HG03565 (cell line): ENCODE data around the gene SUCLG2.

Source experiments
- ATAC-seq: cut with Tn5 transposase; IDR thresholded peaks from one replicate; pipeline ENCODE4 v1.9.1; 2021; ENCODE audit warnings: mild to moderate bottlenecking, moderate library complexity; ENCODE audit not compliant: unreplicated experiment

The SUCLG2 gene

DNA sequence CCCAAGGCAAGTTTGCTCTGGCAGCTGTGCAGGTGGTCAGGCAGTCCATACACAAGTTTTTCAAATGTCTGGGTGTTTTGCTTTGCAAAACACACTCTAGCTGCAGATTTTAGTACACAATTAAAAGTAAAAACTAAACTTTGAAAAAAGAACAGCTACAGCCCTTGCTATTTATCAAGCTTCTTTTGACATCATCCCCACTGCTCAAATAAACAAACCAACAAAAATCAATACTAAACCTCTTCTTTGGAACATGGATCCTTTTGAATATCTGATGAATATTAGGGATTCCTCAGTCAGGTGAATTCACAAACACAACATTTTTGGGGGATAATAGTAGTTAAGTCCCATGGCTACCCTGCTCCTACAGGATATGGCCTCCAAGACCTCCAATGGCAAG is 249.2 kb downstream of the SUCLG2 start:
- no peak for ATAC-seq

DNA sequence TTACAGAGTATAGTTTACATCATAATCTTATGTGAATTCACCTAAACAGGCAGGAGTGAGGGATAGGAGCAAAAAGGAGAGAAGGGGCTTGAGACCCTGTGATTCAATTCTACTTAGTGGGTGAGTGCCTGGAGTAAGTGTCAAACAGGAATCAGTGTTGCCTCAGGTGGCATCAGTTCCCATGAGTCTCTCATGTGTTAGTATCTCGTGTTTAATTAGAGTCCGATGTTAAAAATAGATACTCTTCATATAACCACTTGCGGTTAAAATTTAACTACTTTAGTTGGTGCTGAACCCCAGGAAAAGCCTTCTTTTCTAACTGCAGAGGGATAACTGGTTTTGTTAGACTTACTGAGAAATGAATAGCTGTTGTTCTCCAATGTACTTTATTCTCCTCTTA is 251.5 kb downstream of the SUCLG2 start:
- no peak for ATAC-seq

DNA sequence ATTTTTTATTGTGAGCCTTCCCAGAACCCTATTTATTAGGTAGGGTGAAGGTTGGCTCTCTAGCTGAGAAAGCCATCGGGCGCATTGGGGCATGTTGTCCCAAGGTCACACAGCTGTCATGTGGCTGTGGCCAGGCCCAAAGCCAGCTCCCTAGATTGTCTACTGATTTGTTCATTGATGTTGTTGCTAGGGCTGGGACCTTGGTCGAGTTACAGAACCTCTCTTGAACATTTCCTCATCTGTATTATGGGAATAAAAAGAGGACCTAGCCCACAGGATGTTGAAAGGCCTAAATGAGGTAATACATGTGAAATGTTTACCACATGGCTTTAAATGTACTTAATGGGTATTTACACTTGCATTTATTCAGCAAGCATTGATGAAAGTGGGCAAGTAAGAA is 252.5 kb downstream of the SUCLG2 start:
- no peak for ATAC-seq

DNA sequence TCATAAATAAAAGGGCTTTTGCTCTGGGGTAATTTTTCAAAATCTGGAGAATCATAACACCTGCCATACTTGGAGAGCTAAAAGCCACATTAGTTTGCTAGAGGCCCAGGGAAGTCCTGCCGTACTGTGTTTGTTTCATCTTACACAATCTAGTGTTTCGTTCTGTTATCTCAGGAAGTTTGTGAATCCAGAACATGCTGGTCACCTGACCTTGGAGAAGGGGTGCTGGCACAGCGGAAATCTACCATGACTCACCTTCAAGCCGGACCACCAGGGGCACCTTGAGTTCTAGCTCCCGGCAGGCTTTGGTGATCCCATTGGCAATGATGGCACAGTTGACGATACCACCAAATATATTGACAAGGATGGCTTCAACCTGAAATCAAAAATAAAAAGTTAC is 253.9 kb downstream of the SUCLG2 start:
- ATAC-seq: no peak

DNA sequence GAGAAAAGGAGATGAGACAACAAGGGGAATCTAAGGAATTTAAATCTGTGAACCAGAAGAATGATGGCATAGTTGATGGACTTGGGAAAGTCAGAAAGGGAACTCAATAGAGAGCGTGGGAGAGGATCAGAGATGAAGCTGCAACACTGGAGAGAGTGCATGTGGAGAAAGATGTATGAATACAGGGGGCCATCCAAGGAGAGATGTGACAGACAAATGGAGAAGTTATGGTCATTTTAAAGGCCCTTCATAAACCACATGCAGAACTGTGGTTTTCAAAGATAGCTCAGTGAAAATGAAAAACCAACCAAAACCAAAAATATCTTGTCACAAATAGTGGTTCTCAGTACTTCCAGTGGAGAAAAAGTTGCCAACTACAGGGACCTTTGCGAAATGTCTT is 265.2 kb downstream of the SUCLG2 start:
- peak; percentile 90 for ATAC-seq

DNA sequence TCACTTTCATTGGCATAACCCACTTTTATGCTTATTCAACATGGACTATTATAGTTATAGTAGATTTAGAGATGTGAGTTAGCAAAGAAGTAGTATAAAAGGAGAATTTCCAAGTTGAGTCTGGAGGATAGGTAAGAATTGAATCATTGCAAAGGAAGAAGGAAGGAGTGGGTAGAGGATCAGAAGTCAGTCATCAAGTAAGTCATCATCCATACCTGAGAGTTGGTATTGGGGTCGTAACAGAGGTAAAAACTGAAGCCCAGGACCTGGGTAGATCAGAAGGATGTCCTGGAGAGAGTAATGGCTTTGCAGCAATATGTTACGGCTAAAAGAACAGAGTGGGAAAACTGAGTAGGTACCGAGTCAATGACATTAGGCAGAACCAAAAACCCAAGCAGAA is 265.7 kb downstream of the SUCLG2 start:
- ATAC-seq: no peak

DNA sequence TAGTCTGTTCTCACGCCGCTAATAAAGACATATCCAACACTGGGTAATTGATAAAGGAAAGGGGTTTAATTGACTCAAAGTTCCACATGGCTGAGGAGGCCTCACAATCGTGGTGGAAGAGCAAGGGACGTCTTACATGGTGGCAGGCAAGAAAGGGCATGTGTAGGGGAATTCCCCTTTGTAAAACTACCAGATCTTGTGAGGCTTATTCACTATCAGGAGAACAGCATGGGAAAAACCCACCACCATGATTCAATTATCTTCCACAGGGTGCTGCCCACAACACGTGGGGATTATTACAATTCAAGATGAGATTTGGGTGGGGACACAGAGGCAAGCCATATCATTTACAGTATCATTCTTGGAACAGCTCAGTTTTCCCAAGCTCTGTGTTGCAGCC is 268.0 kb downstream of the SUCLG2 start:
- no peak for ATAC-seq

DNA sequence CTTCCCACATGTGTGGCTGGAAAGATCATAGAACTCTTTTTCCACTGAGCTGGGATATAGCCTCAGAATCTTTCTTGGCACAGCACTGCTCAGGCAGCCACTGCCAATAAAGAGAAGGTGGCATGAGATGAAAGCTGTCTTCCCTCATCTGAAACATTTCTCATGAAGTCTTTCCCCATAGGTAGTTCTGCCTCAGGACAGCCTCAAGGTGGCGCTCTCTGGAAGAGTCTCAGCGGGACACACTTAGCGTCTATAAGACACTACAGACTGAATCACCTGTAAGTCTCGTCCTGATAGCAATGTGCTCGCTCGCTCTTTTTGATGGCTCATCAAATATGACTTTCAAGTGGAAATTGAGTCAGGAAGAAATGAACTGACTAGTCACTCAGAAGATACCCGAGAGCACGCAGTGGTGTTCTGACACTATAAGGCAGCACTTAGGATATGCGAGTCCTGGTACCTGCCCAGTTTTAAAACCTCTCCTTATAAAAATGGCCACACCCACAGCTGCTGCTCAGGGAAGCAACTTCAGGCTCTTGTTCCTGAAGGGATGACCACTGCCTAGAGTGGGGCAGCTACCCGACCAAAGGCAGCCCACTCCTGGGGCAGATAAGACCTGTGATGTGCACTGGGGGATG is 269.5 kb downstream of the SUCLG2 start:
- no peak for ATAC-seq

DNA sequence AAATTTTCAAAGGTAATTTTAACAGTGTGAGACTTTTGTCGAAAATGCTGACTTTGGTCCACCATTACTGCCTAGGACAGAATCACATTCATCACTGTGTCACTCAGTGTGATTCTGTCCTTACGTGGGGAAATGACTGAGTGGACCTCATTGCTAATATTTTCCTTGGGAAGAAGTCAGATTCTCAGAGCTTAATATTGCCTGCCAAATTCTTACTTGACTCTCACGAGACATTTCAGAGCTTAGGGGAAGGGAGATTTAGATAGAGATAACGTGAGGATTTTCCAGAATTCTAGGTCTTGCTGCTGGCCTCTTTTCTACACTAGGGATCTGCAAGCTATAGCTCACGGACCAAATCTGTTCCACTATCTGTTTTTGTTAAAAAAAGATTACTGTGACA is 270.4 kb downstream of the SUCLG2 start:
- no peak for ATAC-seq

DNA sequence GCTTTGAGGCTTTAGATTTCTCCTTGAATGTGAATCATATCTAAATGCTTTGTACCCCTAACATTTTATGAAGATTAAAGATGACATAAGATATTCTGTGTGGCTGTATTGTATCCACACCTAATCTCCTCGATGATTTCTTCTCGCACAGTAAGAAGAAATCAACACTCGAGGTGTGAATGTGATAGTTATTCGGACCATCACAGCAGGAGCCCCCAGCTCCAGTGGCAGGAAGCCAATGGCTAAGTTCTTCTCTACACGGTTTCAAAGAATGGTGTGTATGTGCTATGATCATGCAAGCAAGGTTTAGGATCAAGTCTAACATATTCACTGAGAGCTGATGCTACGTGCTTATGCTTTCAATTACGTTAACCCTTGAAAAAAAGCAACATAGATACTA is 271.0 kb downstream of the SUCLG2 start:
- no peak for ATAC-seq

DNA sequence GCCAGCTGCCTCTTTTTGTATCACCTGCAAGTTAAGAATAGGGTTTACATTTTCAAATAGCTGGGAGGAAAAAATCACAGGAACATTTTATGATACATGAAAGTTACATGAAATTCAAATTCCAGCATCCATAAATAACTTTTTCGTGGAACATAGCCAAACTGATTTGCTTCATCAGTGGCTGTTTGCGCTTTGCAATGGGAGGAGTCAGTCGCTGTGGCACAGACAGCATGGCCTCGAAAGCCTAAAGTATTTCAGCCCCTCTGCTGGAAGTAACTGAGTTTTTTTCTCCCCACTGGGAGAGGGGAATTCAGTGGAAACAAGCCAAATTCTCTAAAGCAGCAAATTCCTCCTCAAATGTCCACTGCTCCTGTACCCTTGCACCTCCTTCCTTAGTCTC is 271.9 kb downstream of the SUCLG2 start:
- no peak for ATAC-seq

DNA sequence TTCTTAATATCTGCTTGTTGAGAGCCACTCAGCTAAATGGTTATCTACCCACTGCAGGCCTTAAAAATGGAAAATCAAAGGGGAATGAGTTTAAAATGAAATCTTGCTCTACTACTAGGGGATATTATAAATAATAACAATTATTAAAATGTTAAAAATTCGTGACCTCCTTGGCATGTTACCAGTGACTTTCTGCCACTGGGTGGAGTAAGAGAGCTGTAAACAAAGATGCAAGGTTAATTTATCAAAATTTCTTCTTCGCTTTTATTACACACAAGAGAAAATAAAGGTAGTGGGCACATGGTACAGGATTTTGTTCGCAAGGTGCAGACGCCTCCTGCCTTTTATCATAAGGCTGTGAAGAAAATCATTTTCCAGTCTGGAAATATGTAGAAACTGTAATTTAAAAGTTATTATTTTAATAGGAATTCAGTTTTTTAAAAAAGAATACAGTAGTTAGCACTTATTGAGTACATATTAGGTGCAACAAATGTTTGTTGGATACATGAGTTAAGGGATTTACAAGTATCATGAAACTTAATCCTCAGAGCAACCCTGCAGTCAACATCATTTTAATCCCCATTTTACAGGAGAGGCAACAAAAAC is 272.6 kb downstream of the SUCLG2 start:
- no peak for ATAC-seq

DNA sequence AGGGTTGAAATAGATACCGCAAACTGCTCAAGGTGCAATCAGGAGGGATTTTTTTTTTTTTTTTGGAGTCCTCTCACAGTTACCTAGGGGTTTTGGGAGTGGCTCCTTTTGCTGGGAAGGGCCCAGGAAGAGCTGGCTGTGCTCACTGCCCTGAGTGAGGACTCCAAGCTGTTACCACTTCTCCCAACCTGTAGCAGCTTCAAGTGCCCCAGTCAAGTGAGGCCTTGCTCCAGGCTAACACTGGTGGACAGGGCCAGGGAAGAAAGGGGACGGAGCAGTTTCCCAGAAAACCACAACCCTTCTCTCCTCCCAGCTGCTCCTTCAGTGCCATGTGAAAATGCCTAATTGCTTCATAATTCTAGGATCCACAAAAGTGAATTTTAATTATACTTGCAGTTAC is 274.3 kb downstream of the SUCLG2 start:
- ATAC-seq: no peak

DNA sequence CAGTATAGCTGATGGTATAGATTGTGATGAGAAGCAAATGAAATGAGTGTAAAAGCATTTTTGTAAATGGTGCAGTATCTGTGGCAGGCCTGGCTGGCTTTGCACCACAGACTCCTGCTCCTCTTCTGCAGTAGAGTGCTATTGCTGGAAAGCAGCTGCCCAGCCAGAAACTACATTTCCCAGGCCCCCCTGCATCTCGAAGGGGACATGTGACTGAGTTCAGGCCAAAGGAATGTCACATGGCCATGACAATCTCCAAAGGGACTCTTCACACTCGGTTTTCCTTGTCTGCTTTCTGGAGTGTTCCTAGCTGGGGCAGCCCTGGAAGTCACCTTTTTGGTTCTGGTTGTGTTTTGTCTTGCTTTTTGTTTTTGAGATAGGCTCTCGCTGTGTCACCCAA is 277.1 kb downstream of the SUCLG2 start:
- no peak for ATAC-seq

DNA sequence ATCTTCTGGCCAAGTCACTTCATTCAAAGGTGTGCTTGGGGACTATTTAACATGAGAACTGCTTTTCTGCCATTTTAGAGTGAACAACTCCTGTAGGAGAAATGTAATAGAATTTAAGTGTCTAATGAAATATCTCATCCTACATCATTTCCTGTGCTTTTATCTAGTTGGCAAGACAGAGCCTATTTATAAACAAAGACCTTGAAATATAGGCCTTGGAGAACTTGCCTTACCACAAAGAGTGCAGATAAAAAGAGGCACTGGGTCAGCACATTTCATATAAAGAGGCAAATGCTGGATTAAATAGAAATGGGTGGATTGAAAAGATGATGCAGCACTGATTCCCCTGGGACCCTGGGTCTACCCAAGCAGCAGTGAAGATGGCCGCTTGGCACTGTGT is 278.0 kb downstream of the SUCLG2 start:
- no peak for ATAC-seq

DNA sequence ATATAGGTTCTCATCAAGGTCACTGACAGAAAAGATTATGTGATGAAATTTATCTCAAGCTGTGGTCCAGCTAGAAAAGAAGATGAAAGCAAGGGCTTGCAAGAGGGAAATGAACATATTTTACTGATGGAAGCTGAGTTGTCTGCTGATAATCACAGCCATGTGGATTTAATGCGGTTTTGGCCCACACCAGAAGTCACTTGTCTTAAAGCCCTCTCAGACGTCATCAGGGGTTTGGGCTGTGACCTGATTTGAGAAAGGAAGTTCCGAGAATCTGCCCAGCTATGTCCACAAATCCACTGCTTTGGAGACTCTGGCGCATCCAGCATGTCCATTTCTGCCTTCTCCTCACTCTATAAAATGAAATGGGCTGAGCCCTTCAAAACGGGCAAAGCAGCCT is 278.4 kb downstream of the SUCLG2 start:
- no peak for ATAC-seq

DNA sequence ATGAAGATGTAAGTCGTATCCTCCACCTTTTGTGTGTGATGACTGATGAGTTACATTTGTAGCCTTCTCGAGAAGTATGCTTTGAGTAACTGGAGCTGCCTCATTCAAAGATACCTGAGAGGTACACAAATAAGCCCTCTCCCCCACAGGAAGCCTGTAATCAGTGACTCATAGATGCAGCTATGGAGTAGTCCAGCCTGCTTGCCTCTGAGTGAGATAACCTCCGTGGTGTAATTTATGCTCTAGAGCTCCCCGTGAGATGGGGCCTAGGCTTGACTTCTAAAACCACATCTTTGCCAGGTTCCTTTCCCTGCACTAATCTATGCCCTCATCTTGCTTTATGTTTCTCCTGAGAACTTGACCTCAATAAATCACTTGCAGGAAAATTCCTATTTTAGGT is 291.7 kb downstream of the SUCLG2 start:
- no peak for ATAC-seq

DNA sequence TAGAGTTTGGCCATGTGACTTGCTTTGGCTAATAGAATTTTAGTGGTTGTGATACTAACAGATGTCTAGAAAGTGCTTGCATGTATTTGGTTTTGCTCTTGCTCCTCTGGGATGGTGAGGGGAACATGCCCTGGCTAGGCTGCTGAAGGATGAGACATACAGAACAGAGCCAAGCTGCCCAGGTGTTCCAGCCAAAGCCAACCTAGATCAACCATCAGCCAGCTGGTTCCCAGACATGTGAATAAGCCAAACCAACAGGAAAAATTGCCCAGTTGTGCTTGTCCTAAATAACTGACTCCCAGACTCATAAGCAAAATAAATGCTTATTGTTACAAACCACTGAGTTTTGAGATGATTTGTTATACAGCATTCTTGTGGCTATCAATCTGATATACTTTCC is 292.6 kb downstream of the SUCLG2 start:
- no peak for ATAC-seq

DNA sequence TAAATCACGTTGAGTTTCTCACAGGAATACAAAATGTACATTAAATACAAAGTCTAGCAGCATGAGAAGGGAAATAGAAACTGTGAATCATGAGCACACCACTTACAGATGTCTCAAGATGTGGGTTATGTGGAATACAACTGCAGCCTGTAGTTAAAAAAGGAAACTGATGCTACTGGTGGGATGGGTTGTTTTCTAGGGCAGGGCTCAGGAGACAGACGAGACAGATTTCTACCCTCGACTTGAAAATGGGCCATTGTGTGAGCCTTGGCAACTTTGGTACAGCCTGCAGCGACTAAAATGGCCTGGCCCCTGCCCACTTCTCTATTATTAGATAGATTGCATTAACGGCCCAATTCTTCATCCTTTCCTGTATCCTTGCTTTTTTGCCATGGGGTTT is 293.1 kb downstream of the SUCLG2 start:
- no peak for ATAC-seq

DNA sequence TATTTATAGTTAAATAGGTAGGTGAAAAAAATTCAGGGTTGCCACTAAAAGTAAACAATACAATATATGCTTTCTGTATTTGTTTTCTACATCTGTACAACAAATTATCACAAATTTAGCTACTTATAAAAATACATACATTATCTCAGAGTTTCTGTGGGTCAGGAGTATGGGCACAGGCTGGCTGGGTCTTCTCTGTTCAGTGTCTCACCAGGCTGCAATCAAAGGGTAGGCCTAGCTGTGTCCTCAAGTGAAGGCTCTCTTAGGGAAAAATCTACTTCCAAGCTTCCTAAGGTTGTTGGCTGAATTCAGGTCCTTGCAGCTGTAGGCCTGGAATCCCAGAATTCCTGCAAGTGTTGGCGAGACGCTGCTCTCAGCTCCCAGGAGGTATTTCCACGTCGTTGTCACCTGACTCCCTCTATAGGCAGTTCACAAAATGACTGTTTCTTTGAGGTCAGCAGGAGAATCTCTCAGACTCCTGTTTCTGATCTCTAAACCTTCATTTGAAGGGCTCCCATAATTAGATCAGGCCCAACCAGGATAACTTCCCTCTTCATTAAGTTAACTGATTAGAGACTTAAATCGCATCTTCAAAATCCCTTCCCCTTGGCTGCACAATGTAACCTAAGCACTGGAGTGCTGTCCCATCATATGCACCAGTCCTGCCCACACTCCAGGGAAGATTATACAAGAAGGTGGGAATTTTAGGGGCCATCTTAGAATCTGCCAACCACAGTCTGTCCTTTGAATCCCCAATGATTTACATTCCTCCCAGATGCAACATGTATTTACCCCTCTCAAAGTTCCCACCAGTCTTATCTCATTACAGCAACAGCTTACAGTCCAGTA is 296.6 kb downstream of the SUCLG2 start:
- peak; percentile 68 for ATAC-seq

DNA sequence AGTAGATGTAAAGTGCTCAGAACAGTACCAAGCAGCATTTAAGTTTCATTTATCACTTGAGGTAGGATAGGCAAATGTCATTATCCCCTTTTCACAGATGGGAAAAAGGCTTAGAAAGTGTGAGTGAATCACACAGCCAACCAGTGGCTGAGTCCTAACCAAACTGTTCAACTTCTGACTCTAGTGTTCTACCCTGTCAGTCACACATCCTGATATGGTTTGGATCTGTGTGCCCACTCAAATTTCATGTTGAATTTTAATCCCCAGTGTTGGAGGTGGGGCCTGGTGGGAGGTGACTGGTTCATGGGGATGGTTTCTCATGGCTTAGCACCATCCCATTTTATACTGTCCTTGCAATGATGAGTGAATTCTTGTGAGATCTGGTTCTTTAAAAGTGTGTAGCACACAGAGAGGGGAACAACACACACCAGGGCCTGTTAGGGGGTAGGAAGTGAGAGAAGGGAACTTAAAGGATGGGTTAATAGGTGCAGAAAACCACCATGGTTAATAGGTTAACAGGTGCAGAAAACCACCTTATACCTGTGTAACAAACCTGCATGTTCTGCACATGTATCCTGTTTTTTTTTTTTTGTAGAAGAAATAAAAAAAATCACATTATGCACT is 304.7 kb downstream of the SUCLG2 start:
- peak; percentile 96 for ATAC-seq

DNA sequence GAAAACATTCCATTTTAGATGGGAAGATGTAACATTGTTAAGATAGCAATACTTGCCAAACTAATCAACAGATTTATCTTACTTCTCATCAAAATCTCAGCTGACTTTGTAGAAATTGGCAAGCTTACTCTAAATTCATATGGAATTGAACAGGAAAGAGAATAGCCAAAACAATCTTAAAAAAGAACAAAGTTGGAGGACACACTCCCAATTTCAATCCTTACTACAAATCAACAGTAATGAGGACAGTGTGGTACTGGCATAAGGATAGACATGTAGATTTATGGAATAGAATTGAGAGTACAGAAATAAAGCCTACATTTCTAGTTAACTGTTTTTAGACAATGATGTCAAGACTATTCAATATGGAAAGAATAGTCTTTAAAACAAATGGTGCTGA is 308.3 kb downstream of the SUCLG2 start:
- no peak for ATAC-seq
